K562 (cell line): ENCODE results near the gene TLR3.

Experiments
- CTCF ChIP-seq, 3 experiments: IDR thresholded peaks in 2 of 3; conservative IDR thresholded peaks in 1 of 3; 2 replicates each; pipeline ENCODE4 v1.5.1; 2011 to 2012; ENCODE audit warnings: low read length in 3 of 3, mild to moderate bottlenecking in 3 of 3, control low read depth in 2 of 3, improper control_type of control experiment in 1 of 3, inconsistent platforms in 1 of 3, low read depth in 1 of 3, mixed read lengths in 1 of 3, moderate library complexity in 1 of 3; ENCODE audit not compliant: insufficient read depth in 2 of 3
- EZH2 ChIP-seq: IDR thresholded peaks from 2 replicates; pipeline ENCODE4 v1.6.1; 2012; ENCODE audit warnings: low read depth, mild to moderate bottlenecking, inconsistent platforms, low read length, borderline replicate concordance

DNA sequence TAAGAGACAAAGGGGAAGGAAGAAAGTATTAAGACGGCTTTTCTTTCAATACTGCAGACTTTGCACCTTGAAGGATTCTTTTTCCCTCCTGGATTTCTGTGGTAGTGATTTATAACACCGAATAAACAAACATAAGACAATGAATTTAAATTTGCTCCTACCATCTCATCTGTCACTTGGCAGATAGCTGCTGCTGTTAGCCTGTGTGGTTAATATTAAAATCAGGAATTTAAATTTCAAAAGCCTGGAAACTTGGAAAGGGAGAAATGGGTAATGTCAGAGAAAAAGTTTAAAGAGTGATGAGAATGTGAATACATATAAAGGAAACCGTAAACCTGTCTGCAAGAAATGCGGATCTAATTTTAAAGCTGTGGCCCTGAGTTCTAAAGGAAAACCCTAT is 39.0 kb downstream of the TLR3 start:
- TF ChIP-seq CTCF (IDR thresholded peaks at IDR 0.05 in 2 of 3, conservative IDR thresholded peaks at IDR 0.05 in 1 of 3; ENCODE audit: insufficient read depth in 2 of 3, low read depth in 1 of 3, low read length in 3 of 3) (no peak), EZH2 (no peak)
